ENCODE results near the gene ABCC10. TPM values are rescaled to one million over a fixed set of nuclear protein-coding genes. Genes with fewer than 3 reads are reported as not detected.
A peak's percentile ranks its signal among the peaks of the same experiment; 100 is the strongest.

Gene ABCC10
- total RNA-seq, 2 donors from 2014 or later: 24.3 to 58.9 TPM

- no peak for TF ChIP-seq CTCF (IDR thresholded peaks at IDR 0.05)
- no peak for ATAC-seq (ENCODE audit: insufficient number of reproducible peaks, low FRiP score, low read depth)
- H3K36me3 ChIP-seq: no peaks in the 10 kb centered on the region
- H3K9me3 ChIP-seq: no peaks in the 10 kb centered on the region
- DNase-seq (ENCODE audit: low spot score): no peak
- peak overlapping the region; percentile 27 for H3K4me3 ChIP-seq
- H3K27me3 ChIP-seq (replicated peaks; ENCODE audit: insufficient read depth): no peaks in the 10 kb centered on the region
- H3K27ac ChIP-seq: no peak overlapping the region
- H3K4me1 ChIP-seq (ENCODE audit: control insufficient read depth in 1 of 2, low read depth in 2 of 2): no peaks in the 10 kb centered on the region
Measured at GRCh38 chr6:43393602-43394001, 33.7 kb upstream of the ABCC10 start.

GRCh38 chr6:43394982-43395381 lies 32.4 kb upstream of the ABCC10 start:
- ATAC-seq (ENCODE audit: insufficient number of reproducible peaks, low FRiP score, low read depth) (no peak), DNase-seq (ENCODE audit: low spot score) (no peak)
- no peak overlapping the region for H3K4me3 ChIP-seq
- TF ChIP-seq CTCF (IDR thresholded peaks at IDR 0.05): no peak
- H3K4me1 ChIP-seq (ENCODE audit: control insufficient read depth in 1 of 2, low read depth in 2 of 2): no peaks in the 10 kb centered on the region
- H3K27ac ChIP-seq: no peak overlapping the region
- no peaks in the 10 kb centered on the region for H3K36me3 ChIP-seq
- H3K27me3 ChIP-seq (replicated peaks; ENCODE audit: insufficient read depth): no peaks in the 10 kb centered on the region
- H3K9me3 ChIP-seq: no peaks in the 10 kb centered on the region

DNA sequence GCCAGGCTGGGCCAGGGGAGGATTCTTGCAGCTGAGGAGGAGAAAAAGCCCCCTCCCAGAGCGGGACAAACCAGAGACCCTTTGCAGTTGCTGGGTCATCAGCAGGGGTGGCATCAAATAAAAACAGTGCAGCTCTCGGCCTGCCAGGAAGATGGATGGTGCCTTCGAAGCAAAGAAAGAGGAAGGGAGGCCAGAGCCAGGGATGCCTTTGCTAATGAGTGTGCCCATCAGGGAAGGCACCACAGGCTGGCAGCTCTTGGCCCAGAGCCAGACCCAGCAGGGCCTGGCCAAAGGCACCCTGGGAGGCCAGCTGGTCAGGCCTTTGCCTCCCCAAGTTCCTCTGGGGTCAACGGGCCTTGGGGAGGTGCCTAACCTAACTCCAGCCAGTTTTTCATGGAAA lies 31.6 kb upstream of the ABCC10 start:
- no peaks in the 10 kb centered on the region for H3K9me3 ChIP-seq
- H3K27ac ChIP-seq: no peak overlapping the region
- DNase-seq (ENCODE audit: low spot score) (no peak), ATAC-seq (ENCODE audit: insufficient number of reproducible peaks, low FRiP score, low read depth) (no peak)
- no peaks in the 10 kb centered on the region for H3K27me3 ChIP-seq (replicated peaks; ENCODE audit: insufficient read depth)
- H3K4me1 ChIP-seq (ENCODE audit: control insufficient read depth in 1 of 2, low read depth in 2 of 2): no peaks in the 10 kb centered on the region
- no peak for TF ChIP-seq CTCF (IDR thresholded peaks at IDR 0.05)
- no peak overlapping the region for H3K4me3 ChIP-seq
- no peaks in the 10 kb centered on the region for H3K36me3 ChIP-seq

GRCh38 chr6:43396408-43397149 lies 30.8 kb upstream of the ABCC10 start:
- no peak overlapping the region for H3K4me3 ChIP-seq
- DNase-seq (ENCODE audit: low spot score) (no peak), ATAC-seq (ENCODE audit: insufficient number of reproducible peaks, low FRiP score, low read depth) (no peak)
- no peak for TF ChIP-seq CTCF (IDR thresholded peaks at IDR 0.05)
- H3K27me3 ChIP-seq (replicated peaks; ENCODE audit: insufficient read depth): no peaks in the 10 kb centered on the region
- no peaks in the 10 kb centered on the region for H3K4me1 ChIP-seq (ENCODE audit: control insufficient read depth in 1 of 2, low read depth in 2 of 2)
- no peaks in the 10 kb centered on the region for H3K9me3 ChIP-seq
- no peak overlapping the region for H3K27ac ChIP-seq
- H3K36me3 ChIP-seq: no peaks in the 10 kb centered on the region

GRCh38 chr6:43399932-43400487 lies 27.3 kb upstream of the ABCC10 start:
- Histone ChIP-seq H3K36me3 (no peaks in the 10 kb centered on the region), H3K4me1 (ENCODE audit: control insufficient read depth in 1 of 2, low read depth in 2 of 2) (no peaks in the 10 kb centered on the region), H3K27me3 (replicated peaks; ENCODE audit: insufficient read depth) (no peaks in the 10 kb centered on the region), H3K4me3 (no peak overlapping the region), H3K27ac (no peak overlapping the region), H3K9me3 (no peaks in the 10 kb centered on the region)
- DNase-seq (ENCODE audit: low spot score) (no peak), ATAC-seq (ENCODE audit: insufficient number of reproducible peaks, low FRiP score, low read depth) (no peak)
- no peak for TF ChIP-seq CTCF (IDR thresholded peaks at IDR 0.05)

Data from thoracic aorta (tissue), 2 donors.